RWPE1 (cell line): ENCODE data around the gene PCCA.
"Not testable (repeated sequence)": the region's sequence is repeated elsewhere in the genome, so short reads cannot be mapped to it uniquely, and the experiment has no call there.

Experiments
- CTCF ChIA-PET: fragments of 350-600 bp; sonication (Branson Sonifier 250); formaldehyde crosslinking; extraction: SDS; loops from one replicate; lab custom pipeline; 2021; lab: Yijun Ruan, JAX
- POLR2A ChIA-PET: fragments of 400-600 bp; formaldehyde crosslinking; extraction: SDS; loops from one replicate; lab custom pipeline; 2020; ENCODE audit warnings: antibody characterized with exemption; ENCODE audit not compliant: low non-redundant PET; lab: Yijun Ruan, JAX
- DNase-seq: peaks from one replicate; pipeline ENCODE4 v3.0.0; 2012; ENCODE audit warnings: low spot score
- H3K27ac ChIP-seq: fragments of 450-650 bp; 2 replicates; pipeline ENCODE4 v1.5.1; 2017
- TF ChIP-seq, protein P1 (sequence below): fragments of 450-650 bp; conservative IDR thresholded peaks from 2 replicates; pipeline ENCODE4 v1.5.1; 2017; ENCODE audit warnings: low read depth, mild to moderate bottlenecking

The PCCA gene

DNA sequence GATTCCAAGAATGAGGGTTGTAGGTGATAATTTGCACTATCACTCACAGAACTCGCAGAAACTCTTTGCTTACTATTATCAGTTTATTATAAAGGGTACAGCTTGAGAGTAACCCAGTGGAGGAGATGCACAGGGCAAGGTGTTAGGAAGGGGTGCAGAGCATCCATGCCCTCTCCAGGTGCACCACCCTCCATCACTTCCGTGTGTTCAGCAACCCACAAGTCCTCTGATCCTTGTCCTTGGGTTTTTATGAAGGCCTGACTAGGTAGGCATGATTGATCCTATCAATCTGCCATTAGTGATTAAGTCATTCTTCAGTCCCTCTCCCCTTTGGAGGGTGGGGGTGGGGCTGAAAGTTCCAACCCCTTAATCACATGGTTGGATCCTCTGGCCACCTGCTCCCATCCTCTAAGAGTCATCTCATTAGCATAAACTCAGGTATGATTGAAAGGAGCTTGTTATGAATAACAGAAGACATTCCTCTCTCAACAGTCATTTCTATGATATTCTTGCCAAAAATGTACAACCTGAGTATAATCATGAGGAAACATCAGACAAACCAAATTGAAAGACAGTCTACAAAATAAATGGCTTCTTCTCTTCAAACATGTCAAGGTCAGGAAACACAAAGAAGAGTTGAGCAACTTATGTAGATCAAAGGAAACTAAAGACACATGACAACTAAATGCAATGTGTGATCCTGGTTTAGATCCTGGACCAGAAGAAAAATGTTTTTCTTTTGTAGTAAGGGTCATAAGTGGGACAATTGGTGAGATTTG lies 225.4 kb downstream of the PCCA start:
- TF ChIP-seq, protein P1, sequence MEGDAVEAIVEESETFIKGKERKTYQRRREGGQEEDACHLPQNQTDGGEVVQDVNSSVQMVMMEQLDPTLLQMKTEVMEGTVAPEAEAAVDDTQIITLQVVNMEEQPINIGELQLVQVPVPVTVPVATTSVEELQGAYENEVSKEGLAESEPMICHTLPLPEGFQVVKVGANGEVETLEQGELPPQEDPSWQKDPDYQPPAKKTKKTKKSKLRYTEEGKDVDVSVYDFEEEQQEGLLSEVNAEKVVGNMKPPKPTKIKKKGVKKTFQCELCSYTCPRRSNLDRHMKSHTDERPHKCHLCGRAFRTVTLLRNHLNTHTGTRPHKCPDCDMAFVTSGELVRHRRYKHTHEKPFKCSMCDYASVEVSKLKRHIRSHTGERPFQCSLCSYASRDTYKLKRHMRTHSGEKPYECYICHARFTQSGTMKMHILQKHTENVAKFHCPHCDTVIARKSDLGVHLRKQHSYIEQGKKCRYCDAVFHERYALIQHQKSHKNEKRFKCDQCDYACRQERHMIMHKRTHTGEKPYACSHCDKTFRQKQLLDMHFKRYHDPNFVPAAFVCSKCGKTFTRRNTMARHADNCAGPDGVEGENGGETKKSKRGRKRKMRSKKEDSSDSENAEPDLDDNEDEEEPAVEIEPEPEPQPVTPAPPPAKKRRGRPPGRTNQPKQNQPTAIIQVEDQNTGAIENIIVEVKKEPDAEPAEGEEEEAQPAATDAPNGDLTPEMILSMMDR, result no peak
- peak; percentile 30 for DNase-seq
- POLR2A ChIA-PET, result interaction anchor here (0.5 kb wide), 1 partner anchor 36 kb away, joined by 3 read pairs; no protein-coding TSS in a partner anchor
- CTCF ChIA-PET, result interaction anchor here (0.7 kb wide), 1 partner anchor 889 kb away, joined by 4 read pairs; no protein-coding TSS in a partner anchor
- no peak overlapping the region for H3K27ac ChIP-seq

DNA sequence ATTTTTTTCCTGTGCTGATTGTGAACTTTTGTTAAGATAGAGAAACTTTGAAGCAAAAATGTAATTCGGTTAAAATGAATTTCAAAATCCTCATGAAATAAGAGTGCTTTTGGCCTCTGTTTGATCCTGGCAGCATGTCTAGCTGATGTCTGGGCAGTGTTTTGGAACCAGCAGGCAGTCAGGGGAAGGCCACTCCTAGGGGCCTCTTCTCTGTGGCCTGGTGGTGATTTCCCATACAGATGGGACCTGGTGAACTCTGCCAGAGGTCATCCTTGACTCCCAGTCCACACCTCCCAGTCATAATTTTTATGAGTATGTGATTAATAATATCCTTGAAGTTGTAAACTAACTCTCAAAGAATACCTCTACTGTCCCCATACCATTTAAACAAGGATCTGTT lies 226.6 kb downstream of the PCCA start:
- POLR2A ChIA-PET, result no interaction called here
- TF ChIP-seq, protein P1, result no peak
- DNase-seq, result no peak
- no peak overlapping the region for H3K27ac ChIP-seq
- CTCF ChIA-PET, result no interaction called here

DNA sequence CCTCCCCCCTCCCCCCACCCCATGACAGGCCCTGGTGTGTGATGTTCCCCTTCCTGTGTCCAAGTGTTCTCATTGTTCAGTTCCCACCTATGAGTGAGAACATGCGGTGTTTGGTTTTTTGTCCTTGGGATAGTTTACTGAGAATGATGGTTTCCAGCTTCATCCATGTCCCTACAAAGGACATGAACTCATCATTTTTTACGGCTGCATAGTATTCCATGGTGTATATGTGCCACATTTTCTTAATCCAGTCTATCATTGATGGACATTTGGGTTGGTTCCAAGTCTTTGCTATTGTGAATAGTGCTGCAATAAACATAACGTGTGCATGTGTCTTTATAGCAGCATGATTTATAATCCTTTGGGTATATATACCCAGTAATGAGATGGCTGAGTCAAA lies 229.6 kb downstream of the PCCA start:
- CTCF ChIA-PET, H3K27ac ChIP-seq, DNase-seq, POLR2A ChIA-PET: not testable (repeated sequence)

DNA sequence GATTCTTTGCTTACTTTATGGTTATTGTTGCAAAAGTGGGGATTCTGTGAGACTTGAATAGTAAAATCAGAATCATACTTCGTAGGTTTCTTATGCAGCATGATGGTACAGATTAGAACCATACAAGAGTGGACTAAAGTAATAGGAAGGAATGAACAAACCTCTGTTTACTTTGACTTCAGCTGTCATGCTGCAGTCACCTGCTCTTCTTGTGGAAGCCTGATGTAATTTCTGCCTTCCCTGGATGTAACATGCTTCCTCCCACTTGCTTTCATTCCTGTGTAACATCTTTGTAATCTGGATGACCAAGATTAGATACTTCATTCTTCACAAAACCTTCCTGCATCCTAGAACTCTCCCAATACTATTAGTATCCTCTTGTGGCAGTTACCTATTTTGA lies 235.0 kb downstream of the PCCA start:
- no peak for DNase-seq
- ChIA-PET POLR2A (no interaction called here), CTCF (no interaction called here)
- TF ChIP-seq, protein P1, result no peak
- no peak overlapping the region for H3K27ac ChIP-seq

DNA sequence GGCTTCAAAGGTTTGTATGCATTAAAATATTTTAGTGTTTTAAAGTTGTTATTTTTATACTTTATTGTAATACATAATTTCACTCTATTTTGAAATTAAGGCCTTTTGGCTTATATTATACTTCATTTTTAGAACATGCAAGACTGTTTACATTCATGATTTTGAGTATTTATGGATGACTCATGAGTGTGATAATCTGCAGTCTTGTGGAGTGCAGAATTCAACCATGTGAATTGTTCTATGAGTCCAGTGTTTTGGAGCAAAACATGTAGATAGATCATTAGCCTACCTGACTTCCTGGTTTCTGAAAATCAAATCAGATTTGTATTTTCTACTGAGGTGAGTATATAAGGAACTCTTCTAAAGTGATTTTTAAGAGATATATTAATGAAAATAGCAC lies 241.8 kb downstream of the PCCA start:
- DNase-seq, result no peak
- TF ChIP-seq, protein P1, result no peak
- no peak overlapping the region for H3K27ac ChIP-seq
- CTCF ChIA-PET, result no interaction called here
- POLR2A ChIA-PET, result no interaction called here

DNA sequence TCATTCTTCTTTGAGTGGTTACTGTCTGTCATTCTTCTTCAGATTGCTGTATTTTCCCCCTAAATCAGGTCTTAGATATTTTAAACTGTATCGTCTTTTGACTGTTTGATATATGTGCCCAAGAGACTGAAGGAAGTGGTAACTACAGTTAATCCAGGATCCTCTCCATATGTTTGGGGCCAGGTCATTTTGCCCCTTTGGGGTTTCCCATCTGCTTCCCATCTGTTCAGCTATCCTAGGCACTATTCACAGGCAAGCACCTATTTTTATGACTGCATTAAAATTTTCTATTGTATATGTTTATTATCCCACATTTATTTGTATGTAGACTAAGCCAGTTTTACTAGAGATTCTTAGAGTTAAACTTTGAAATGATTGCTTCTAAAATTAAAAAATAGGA lies 244.2 kb downstream of the PCCA start:
- H3K27ac ChIP-seq, result no peak overlapping the region
- ChIA-PET CTCF (no interaction called here), POLR2A (no interaction called here)
- TF ChIP-seq, protein P1, result no peak
- DNase-seq, result no peak

DNA sequence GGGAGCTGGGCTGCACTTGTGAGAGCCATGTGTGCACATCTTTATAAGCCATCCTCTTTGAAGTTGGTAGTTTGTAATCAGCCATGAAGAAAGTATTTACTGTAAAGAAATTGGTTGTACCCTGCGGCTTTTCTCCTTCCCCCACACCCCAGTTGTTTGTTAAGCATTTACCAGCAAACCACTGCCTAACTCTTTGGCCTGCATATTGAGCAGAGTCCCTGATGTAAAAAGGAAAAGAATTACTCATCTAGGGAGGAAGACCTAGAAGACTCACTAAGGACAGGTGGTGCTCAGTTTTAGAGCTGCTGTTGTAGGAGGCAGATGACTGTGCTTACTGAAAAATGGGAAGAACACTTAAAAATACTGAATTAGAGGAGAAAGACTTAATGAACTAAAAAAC lies 245.3 kb downstream of the PCCA start:
- no peak overlapping the region for H3K27ac ChIP-seq
- ChIA-PET POLR2A (no interaction called here), CTCF (no interaction called here)
- TF ChIP-seq, protein P1, result no peak
- DNase-seq, result no peak
